Stimulated activated CD4-positive, alpha-beta T cell treated with anti-CD3 and anti-CD28 coated beads, Interleukin-15, amount 100 ng/mL, for 24 hours (primary cell): ENCODE results near the gene OR4Q3.
"Not testable (repeated sequence)": the region's sequence is repeated elsewhere in the genome, so short reads cannot be mapped to it uniquely, and the experiment has no call there.

ENCODE experiments used
- DNase-seq: peaks from one replicate; pipeline ENCODE4 v3.0.0-alpha.2; 2020

Gene OR4Q3

DNA sequence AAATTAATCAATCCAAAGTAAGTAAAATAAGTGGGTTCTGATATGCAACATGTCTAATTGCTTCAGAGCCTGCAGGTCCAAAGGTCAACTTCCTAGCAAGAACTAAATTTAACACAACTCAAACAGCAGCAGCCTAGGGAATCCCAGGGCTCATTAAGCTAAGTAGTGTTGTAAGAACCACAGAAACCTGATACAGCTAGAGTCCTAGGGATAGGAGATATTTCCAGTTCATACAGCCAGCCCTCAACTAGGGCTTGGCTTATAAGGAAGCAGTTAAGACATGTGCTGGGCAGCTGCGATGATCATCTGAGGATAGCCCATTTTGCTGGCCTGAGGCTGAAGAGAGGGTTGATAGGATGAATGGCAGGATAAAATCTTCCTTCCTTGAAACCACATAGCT, at the start of gene OR4Q3:
Gene OR4Q3 (plus strand): TSS at position 316 of the 400 bp plus-strand sequence.
- DNase-seq = no peak

DNA sequence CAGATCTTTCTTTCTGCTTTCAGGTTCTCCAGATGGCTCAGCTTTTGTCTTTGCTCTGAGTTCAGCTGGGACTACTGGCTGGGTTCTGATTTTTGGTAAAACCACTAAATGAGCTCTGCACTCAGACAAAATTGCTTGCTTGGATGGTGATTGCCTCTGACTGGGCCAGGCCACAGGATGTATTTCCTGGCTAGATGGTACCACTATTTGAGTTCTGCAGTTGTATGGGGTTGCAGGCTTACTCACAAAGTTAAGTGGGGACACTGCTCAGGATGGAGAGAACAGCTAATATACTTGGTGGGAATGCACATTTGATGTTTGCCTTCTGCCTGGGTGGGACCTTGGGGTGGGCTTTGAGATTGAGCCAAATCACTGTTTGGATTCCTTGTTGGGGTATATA, 14.0 kb upstream of the OR4Q3 start:
- DNase-seq = no peak

GRCh38 chr14:19729763-19730162, 13.6 kb upstream of the OR4Q3 start:
- no peak for DNase-seq

GRCh38 chr14:19733893-19734292, 9.5 kb upstream of the OR4Q3 start:
- DNase-seq = not testable (repeated sequence)

DNA sequence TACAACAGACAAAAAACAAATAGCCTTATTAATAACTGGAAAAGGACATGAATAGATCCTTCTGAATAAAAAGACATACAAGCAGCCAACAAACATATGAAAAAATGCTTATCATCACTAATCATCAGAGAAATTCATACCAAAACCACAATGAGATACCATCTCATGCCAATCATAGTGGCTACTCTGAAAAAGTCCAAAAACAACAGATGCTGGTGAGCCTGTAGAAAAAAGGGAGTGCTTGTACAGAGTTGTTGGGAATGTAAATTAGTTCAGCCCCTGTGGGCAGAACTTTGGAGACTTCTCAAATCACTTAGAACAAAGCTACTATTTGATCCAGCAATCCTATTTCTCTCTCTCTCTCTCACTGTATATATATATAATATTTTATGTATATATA, 8.9 kb downstream of the OR4Q3 start:
- not testable (repeated sequence) for DNase-seq

- DNase-seq = no peak
Observed at GRCh38 chr14:19754172-19754571, 10.8 kb downstream of the OR4Q3 start.

GRCh38 chr14:19771491-19771890, 28.1 kb downstream of the OR4Q3 start:
- DNase-seq = not testable (repeated sequence)

GRCh38 chr14:19771895-19772430, 28.6 kb downstream of the OR4Q3 start:
- no peak for DNase-seq

DNA sequence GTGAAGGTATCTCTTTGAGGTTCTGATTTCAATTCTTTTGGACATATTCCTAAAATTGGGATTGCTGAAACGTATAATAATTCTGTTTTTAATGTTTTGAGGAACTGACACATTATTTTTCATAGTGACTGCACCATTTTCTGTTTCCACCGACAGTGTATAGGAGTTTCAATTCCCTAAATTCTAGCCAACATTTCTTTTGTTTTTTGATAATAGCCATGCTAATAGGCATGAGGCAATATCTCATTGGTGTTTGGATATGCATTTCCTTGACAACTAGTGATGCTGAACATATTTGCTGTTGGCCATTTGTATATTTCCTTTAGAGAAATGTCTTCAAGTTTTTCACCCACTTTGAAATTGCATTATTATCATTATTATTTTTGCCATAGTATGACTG, 29.1 kb downstream of the OR4Q3 start:
- not testable (repeated sequence) for DNase-seq

- DNase-seq = not testable (repeated sequence)
Observed at GRCh38 chr14:19773204-19773603, 29.8 kb downstream of the OR4Q3 start, which contains the start of gene OR4M1. Gene OR4M1 (plus strand): TSS chr14:19773504. CDS start chr14:19780323, 6,819 bp downstream.

DNA sequence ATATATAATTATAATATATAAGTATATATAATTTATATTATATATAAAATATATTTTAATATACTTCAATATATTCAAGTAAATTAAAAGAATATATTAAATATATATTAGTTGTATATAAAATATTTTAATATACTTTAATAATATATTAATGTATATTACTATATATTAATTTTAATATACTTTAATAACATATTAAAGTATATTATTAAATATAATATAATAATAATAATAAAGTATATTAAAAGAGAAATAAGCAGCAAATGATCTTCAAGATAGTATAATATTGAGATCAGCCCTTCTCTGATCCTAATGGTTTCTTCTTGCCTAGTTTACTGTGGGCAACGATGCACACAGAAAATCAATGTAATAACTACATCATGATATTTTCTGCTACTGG, 32.2 kb downstream of the OR4Q3 start:
- DNase-seq = no peak

GRCh38 chr14:19785848-19786247, 42.5 kb downstream of the OR4Q3 start:
- not testable (repeated sequence) for DNase-seq

GRCh38 chr14:19787318-19787717, 43.9 kb downstream of the OR4Q3 start:
- not testable (repeated sequence) for DNase-seq

- not testable (repeated sequence) for DNase-seq
Observed at GRCh38 chr14:19788150-19788549, 44.8 kb downstream of the OR4Q3 start.

DNA sequence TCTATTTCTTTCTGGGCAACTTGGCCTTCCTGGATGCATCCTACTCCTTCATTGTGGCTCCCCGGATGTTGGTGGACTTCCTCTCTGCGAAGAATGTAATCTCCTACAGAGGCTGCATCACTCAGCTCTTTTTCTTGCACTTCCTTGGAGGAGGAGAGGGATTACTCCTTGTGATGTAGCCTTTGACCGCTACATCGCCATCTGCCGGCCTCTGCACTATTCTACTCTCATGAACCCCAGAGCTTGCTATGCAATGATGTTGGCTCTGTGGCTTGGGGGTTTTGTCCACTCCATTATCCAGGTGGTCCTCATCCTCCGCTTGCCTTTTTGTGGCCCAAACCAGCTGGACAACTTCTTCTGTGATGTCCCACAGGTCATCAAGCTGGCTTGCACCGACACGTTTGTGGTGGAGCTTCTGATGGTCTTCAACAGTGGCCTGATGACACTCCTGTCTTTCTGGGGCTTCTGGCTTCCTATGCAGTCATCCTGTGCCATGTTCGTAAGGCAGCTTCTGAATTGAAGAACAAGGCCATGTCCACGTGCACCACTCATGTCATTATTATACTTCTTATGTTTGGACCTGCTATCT, 53.2 kb downstream of the OR4Q3 start:
- not testable (repeated sequence) for DNase-seq
